Fibroblast of villous mesenchyme (primary cell): ENCODE results near the gene LMOD2. TPM values are rescaled to one million over a fixed set of nuclear protein-coding genes. Genes with fewer than 3 reads are reported as not detected.

Source experiments
- DNase-seq: peaks from one replicate; pipeline ENCODE4 v3.0.0-alpha.2; 2010; ENCODE audit warnings: low read depth
- H3K4me3 ChIP-seq: 2 replicates; pipeline ENCODE4 v1.5.1; 2011; ENCODE audit warnings: low read depth, mild to moderate bottlenecking, low read length
- CTCF ChIP-seq: IDR thresholded peaks from 2 replicates; pipeline ENCODE4 v1.5.1; 2012; ENCODE audit warnings: low read depth, mild to moderate bottlenecking, low read length; ENCODE audit not compliant: insufficient read depth
- total RNA-seq: library from RNA; depleted of rRNA; stranded (reverse); fragments of >200 nt; gene quantifications from 2 replicates; pipeline ENCODE4 v1.2.3, GENCODE V29; 2012

LMOD2 gene
- total RNA-seq, 1 donor, result not detected

DNA sequence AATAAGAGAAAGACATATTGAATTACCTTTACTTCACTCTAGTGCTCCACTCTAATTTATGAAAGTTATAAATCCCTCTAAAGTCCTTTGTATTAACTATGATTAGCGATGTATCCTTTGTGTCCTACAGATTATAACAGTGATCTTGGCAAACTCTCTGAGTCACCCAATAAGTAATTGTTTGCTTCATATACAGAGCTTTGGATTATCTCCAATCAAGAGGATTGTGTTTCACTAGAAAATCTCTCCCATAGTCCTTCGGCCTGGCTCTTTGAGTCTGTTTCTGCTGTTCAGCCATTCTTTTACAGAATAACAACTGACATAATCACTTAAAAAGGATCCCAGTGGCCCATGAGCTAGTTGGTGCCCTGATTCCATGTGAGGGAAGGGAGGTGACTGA lies 9.5 kb downstream of the LMOD2 start:
- H3K4me3 ChIP-seq, result no peak overlapping the region
- DNase-seq, result no peak
- TF ChIP-seq CTCF, result no peak

DNA sequence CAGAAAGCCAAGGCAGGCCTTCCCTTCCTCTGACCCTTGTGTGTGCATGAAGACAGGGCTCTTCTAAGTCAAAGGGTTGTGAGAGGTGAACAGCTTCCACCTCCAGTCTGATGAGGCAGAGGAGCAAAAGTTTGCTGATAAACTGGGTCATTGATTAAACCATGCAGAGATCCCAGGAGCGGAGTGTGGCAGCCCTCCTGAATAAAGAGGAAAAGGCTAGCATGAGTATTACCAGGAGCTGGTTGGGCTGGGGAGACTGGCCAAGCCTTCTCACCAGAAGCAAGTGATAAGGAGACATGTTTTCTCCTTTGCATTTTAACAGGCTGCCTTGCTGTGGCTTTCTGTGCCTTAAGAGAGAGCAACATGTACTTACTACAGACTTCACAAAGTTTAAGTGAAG lies 10.2 kb downstream of the LMOD2 start:
- H3K4me3 ChIP-seq, result no peak overlapping the region

DNA sequence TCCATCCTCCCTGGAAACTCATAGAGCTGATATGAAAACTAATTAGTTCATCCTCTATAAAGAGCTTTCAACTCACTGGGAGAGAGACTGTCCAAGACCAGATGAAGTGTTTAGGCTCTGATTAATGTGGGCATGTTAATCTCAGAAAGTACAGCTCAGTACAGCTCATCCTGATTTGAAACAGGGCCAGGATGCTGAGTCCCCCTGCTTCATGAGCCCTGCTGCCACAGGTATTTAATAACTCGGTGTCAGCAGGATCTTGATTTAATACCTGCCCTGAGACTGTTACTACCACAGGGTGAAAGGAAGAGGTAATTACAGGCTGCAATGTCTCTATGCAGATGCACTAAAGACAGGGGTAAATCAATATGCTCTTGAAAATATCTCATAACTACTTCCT lies 10.8 kb downstream of the LMOD2 start:
- DNase-seq, result no peak
- H3K4me3 ChIP-seq, result no peak overlapping the region
- no peak for TF ChIP-seq CTCF

More for the DNA sequence above, 10.2 kb downstream of the LMOD2 start:
- TF ChIP-seq CTCF, result no peak
- no peak for DNase-seq

GRCh38 chr7:123669485-123669884 lies 13.8 kb downstream of the LMOD2 start:
- no peak for TF ChIP-seq CTCF
- no peak for DNase-seq
- no peak overlapping the region for H3K4me3 ChIP-seq

GRCh38 chr7:123673137-123673732 lies 17.6 kb downstream of the LMOD2 start:
- DNase-seq, result no peak
- H3K4me3 ChIP-seq, result no peak overlapping the region

DNA sequence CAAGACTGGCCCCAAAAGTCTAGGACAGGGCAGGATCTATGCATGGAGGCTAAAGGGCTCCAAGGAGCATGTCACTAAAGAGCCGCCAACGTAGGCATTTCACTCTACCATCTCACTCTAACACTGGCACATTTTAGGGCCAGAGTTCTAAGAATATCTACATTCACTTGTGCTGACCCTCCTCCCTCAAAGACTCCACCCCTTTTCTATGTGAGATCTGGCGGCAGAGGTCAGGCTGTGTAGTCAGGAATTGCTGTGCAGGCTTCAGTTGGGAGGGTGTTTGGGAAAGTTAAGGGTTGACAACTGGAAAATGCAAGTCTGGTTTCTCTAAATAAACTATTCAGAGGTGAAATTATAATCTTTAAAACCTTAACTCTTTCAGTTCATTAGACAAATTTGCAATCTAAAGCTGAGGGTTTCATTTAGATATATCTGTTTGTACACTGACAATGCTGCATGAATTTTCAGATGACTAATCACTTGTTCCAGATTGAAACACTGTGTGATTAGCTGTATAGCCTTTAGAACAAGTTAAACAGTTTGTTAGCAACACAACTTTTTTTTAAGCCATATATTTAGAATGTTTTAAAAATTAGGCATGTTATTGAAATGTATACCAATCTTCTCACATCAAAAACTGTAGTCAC lies 18.2 kb downstream of the LMOD2 start:
- TF ChIP-seq CTCF, result no peak
- no peak for DNase-seq
- no peak overlapping the region for H3K4me3 ChIP-seq

More at GRCh38 chr7:123673137-123673732, 17.6 kb downstream of the LMOD2 start:
- TF ChIP-seq CTCF, result no peak
